ENCODE data around the gene PURA. TPM values are rescaled to one million over a fixed set of nuclear protein-coding genes. Genes with fewer than 3 reads are reported as not detected.

PURA gene
- total and polyA plus RNA-seq, 2 of the 13 experiments (the other 11 are each of a cell fraction or from before 2014, with no cell fraction given), result 2.0 to 5.0 TPM

- ChIA-PET CTCF (ENCODE audit: low intra/inter-chr PET ratio, low total read pairs) (no interaction called here), POLR2A (no interaction called here)
- Histone ChIP-seq H3K9ac (ENCODE audit: insufficient read depth, low read depth, low read length) (no peak overlapping the region), H3K4me1 (ENCODE audit: insufficient read depth, low read length) (peaks cover 14% of the 10 kb centered on the region), H2AFZ (ENCODE audit: low read length) (no peak overlapping the region), H3K27me3 (ENCODE audit: control insufficient read depth in 1 of 2, insufficient read depth in 2 of 2, low read length in 2 of 2) (no peaks in the 10 kb centered on the region), H3K27ac (ENCODE audit: extremely low read length, insufficient read depth, low read length) (no peak overlapping the region), H4K20me1 (ENCODE audit: insufficient read depth, low read length) (no peaks in the 10 kb centered on the region), H3K9me3 (ENCODE audit: low read length) (no peaks in the 10 kb centered on the region), H3K36me3 (replicated peaks in 1 of 2; ENCODE audit: control insufficient read depth in 1 of 2, insufficient read depth in 2 of 2, low read length in 2 of 2) (no peaks in the 10 kb centered on the region), H3K4me2 (ENCODE audit: low read depth, low read length) (no peak overlapping the region), H3K4me3 (replicated peaks in 1 of 3; ENCODE audit: insufficient read depth in 1 of 3, low read depth in 2 of 3, low read length in 3 of 3) (no peak overlapping the region), H3K79me2 (ENCODE audit: insufficient read depth, low read length) (no peaks in the 10 kb centered on the region)
- TF ChIP-seq ZNF510 (CRISPR knock-in tag; IDR thresholded peaks at IDR 0.05; ENCODE audit: low read depth), result no peak
- TF ChIP-seq ZNF629 (CRISPR knock-in tag; conservative IDR thresholded peaks at IDR 0.05), result peak; percentile 54
- no peak for TF ChIP-seq POGZ (CRISPR knock-in tag; IDR thresholded peaks at IDR 0.05)
- TF ChIP-seq ZNF790 (CRISPR knock-in tag; IDR thresholded peaks at IDR 0.05; ENCODE audit: borderline replicate concordance), result no peak
- no peak for TF ChIP-seq ZNF746 (CRISPR knock-in tag; IDR thresholded peaks at IDR 0.05)
- no peak for FAIRE-seq
- ATAC-seq, result no peak
- no TSS peak for BruUV-seq (replicated peaks)
- 85% methylated on average over 7 of the region's 7 CpGs for WGBS (ENCODE audit: low lambda C conversion rate)
- intact Hi-C loops (cut with micrococcal nuclease; ENCODE audit: unreplicated experiment) (loop anchor here (5.0 kb wide), 1 partner anchor 372 kb away; no protein-coding TSS in a partner anchor), in situ Hi-C loops (cut with HindIII; ENCODE audit: extremely low pct_ligation_motif_present, low pct_unique_long_range_greater_than_20kb) (loop anchor here (5.0 kb wide), 1 partner anchor 87 kb away; no protein-coding TSS in a partner anchor)
- DNase-seq (ENCODE audit: low spot score), result no peak
Measured at GRCh38 chr5:140159014-140159927, 45.4 kb downstream of the PURA start.

GRCh38 chr5:140162275-140162674, 48.4 kb downstream of the PURA start:
- BruUV-seq (replicated peaks), result no TSS peak
- H3K9me3 ChIP-seq (ENCODE audit: low read length), result no peaks in the 10 kb centered on the region
- intact Hi-C loops (cut with micrococcal nuclease; ENCODE audit: unreplicated experiment) (no loop called here), in situ Hi-C loops (cut with HindIII; ENCODE audit: extremely low pct_ligation_motif_present, low pct_unique_long_range_greater_than_20kb) (no loop called here)
- no peak overlapping the region for H3K4me3 ChIP-seq (replicated peaks in 1 of 3; ENCODE audit: insufficient read depth in 1 of 3, low read depth in 2 of 3, low read length in 3 of 3)
- POLR2A ChIA-PET, result interaction anchor here (0.9 kb wide), 1 partner anchor 12 kb away, joined by 4 read pairs; no protein-coding TSS in a partner anchor
- no peak overlapping the region for H3K27ac ChIP-seq (ENCODE audit: extremely low read length, insufficient read depth, low read length)
- no peak overlapping the region for H3K9ac ChIP-seq (ENCODE audit: insufficient read depth, low read depth, low read length)
- no peaks in the 10 kb centered on the region for H3K36me3 ChIP-seq (replicated peaks in 1 of 2; ENCODE audit: control insufficient read depth in 1 of 2, insufficient read depth in 2 of 2, low read length in 2 of 2)
- H3K4me2 ChIP-seq (ENCODE audit: low read depth, low read length), result no peak overlapping the region
- WGBS (ENCODE audit: low lambda C conversion rate), result 95% methylated on average over 5 of the region's 5 CpGs
- TF ChIP-seq ETV6 (CRISPR knock-in tag; conservative IDR thresholded peaks at IDR 0.05) (no peak), ZNF232 (CRISPR knock-in tag; IDR thresholded peaks at IDR 0.05; ENCODE audit: borderline replicate concordance) (no peak), MYPOP (CRISPR knock-in tag; IDR thresholded peaks at IDR 0.05) (no peak), HMG20B (CRISPR knock-in tag; conservative IDR thresholded peaks at IDR 0.05) (no peak), ZNF513 (CRISPR knock-in tag; conservative IDR thresholded peaks at IDR 0.05) (no peak), FIP1L1 (IDR thresholded peaks at IDR 0.05; ENCODE audit: borderline replicate concordance, insufficient read depth, low read depth, low read length) (no peak), ZBTB39 (CRISPR knock-in tag; IDR thresholded peaks at IDR 0.05) (no peak)
- DNase-seq (ENCODE audit: low spot score) (no peak), ATAC-seq (no peak), FAIRE-seq (no peak)
- H4K20me1 ChIP-seq (ENCODE audit: insufficient read depth, low read length), result no peaks in the 10 kb centered on the region
- no peak overlapping the region for H2AFZ ChIP-seq (ENCODE audit: low read length)
- H3K4me1 ChIP-seq (ENCODE audit: insufficient read depth, low read length), result peaks cover 13% of the 10 kb centered on the region
- CTCF ChIA-PET (ENCODE audit: low intra/inter-chr PET ratio, low total read pairs), result no interaction called here
- H3K27me3 ChIP-seq (ENCODE audit: control insufficient read depth in 1 of 2, insufficient read depth in 2 of 2, low read length in 2 of 2), result no peaks in the 10 kb centered on the region
- no peaks in the 10 kb centered on the region for H3K79me2 ChIP-seq (ENCODE audit: insufficient read depth, low read length)
